GM12878 (cell line): ENCODE measurements around the gene TIMM10. TPM values are rescaled to one million over a fixed set of nuclear protein-coding genes. Genes with fewer than 3 reads are reported as not detected.

ENCODE experiments used
- BACH1 ChIP-seq: fragments of 450-650 bp; IDR thresholded peaks from 2 replicates; pipeline ENCODE4 v1.6.1; 2017; ENCODE audit warnings: mild to moderate bottlenecking, borderline replicate concordance
- BRCA1 ChIP-seq: IDR thresholded peaks from 2 replicates; pipeline ENCODE4 v1.6.1; 2011; ENCODE audit warnings: low read depth, low read length, improper control_type of control experiment
- CHD1 ChIP-seq: IDR thresholded peaks from 2 replicates; pipeline ENCODE4 v1.6.1; 2012; ENCODE audit warnings: low read depth, low read length, improper control_type of control experiment
- CHD4 ChIP-seq: fragments of 200-600 bp; sonication (generic); IDR thresholded peaks from 2 replicates; pipeline ENCODE4 v1.6.1; 2016; ENCODE audit warnings: mild to moderate bottlenecking
- EED ChIP-seq: sonication (generic); IDR thresholded peaks from 2 replicates; pipeline ENCODE4 v1.6.1; 2016; ENCODE audit warnings: antibody characterized with exemption, low read depth
- ESRRA ChIP-seq: IDR thresholded peaks from 2 replicates; pipeline ENCODE4 v1.6.1; 2012; ENCODE audit warnings: mild to moderate bottlenecking, low read length, improper control_type of control experiment
- IKZF1 ChIP-seq: fragments of 450-650 bp; conservative IDR thresholded peaks from 2 replicates; pipeline ENCODE4 v1.6.1; 2017; ENCODE audit warnings: antibody characterized with exemption, mild to moderate bottlenecking
- KAT2A ChIP-seq: conservative IDR thresholded peaks from 2 replicates; pipeline ENCODE4 v1.6.1; 2011; ENCODE audit warnings: low read depth, low read length; ENCODE audit not compliant: control insufficient read depth
- MEF2A ChIP-seq: IDR thresholded peaks from 2 replicates; pipeline ENCODE4 v1.6.1; 2011; ENCODE audit warnings: low read depth, mild to moderate bottlenecking, low read length, moderate library complexity; ENCODE audit not compliant: insufficient read depth
- MEF2B ChIP-seq: fragments of 450-650 bp; IDR thresholded peaks from 2 replicates; pipeline ENCODE4 v1.6.1; 2018; ENCODE audit warnings: mild to moderate bottlenecking, moderate library complexity; ENCODE audit not compliant: partially characterized antibody, poor library complexity, severe bottlenecking
- NR2C2 ChIP-seq: IDR thresholded peaks from 2 replicates; pipeline ENCODE4 v1.6.1; 2011; ENCODE audit warnings: borderline replicate concordance, low read depth; ENCODE audit not compliant: control insufficient read depth, insufficient read length
- PAX5 ChIP-seq: IDR thresholded peaks from 2 replicates; pipeline ENCODE4 v1.6.1; 2011; ENCODE audit warnings: low read depth, low read length, borderline replicate concordance
- PAX8 ChIP-seq: fragments of 450-650 bp; IDR thresholded peaks from 2 replicates; pipeline ENCODE4 v1.6.1; 2017; ENCODE audit warnings: mild to moderate bottlenecking, moderate library complexity
- POU2F2 ChIP-seq: IDR thresholded peaks from 3 replicates; pipeline ENCODE4 v1.6.1; 2011; ENCODE audit warnings: low read depth, mild to moderate bottlenecking, low read length, borderline replicate concordance
- RAD21 ChIP-seq: IDR thresholded peaks from 2 replicates; pipeline ENCODE4 v1.6.1; 2011; ENCODE audit warnings: mild to moderate bottlenecking, low read depth, low read length, moderate library complexity; ENCODE audit not compliant: insufficient read depth
- SIX5 ChIP-seq: IDR thresholded peaks from 2 replicates; pipeline ENCODE4 v1.6.1; 2011; ENCODE audit warnings: mild to moderate bottlenecking, low read depth, low read length, moderate library complexity; ENCODE audit not compliant: severe bottlenecking
- SMAD5 ChIP-seq: IDR thresholded peaks from 2 replicates; pipeline ENCODE4 v1.6.1; 2016; ENCODE audit warnings: antibody characterized with exemption, low read depth
- SREBF2 ChIP-seq: IDR thresholded peaks from 2 replicates; pipeline ENCODE4 v1.6.1; 2012; ENCODE audit warnings: mild to moderate bottlenecking, low read length
- ZBED1 ChIP-seq: IDR thresholded peaks from 2 replicates; pipeline ENCODE4 v1.6.1; 2016; ENCODE audit warnings: borderline replicate concordance
- ZNF24 ChIP-seq: fragments of 450-650 bp; IDR thresholded peaks from 2 replicates; pipeline ENCODE4 v1.6.1; 2017; ENCODE audit warnings: antibody characterized with exemption, mild to moderate bottlenecking
- ZNF384 ChIP-seq: IDR thresholded peaks from 2 replicates; pipeline ENCODE4 v1.6.1; 2012; ENCODE audit warnings: low read depth, mild to moderate bottlenecking, low read length, improper control_type of control experiment, borderline replicate concordance
- polyA plus RNA-seq, 11 experiments: library from polyadenylated mRNA; depleted of rRNA in 4 of 11; unstranded in 6 of 11; stranded (reverse) in 5 of 11; fragments of >200 nt; fragmentation: Nextera tagmentation in 4 of 11; fragmentation: Illumina TruSeq in 1 of 11; extraction: Ambion mirVana in 4 of 11; extraction: Trizol in 1 of 11; gene quantifications; 1 replicate in 1 of 11; 2 replicates in 10 of 11; pipeline versions ENCODE4 v1.2.1 to v1.2.3, GENCODE V29; 2011 to 2016; ENCODE audit warnings: inconsistent platforms in 2 of 11, missing spikeins in 2 of 11, low read depth in 1 of 11
- total RNA-seq, 4 experiments: library from RNA; depleted of rRNA in 3 of 4; stranded (reverse); fragments of >200 nt in 3 of 4; fragmentation: Illumina TruSeq in 1 of 4; extraction: Trizol in 1 of 4; gene quantifications; 2 replicates each; pipeline versions ENCODE4 v1.2.1 to v1.2.3, GENCODE V29; 2013 to 2021
- TF ChIP-seq, protein P1 (sequence below): IDR thresholded peaks from 2 replicates; pipeline ENCODE4 v1.6.1; 2012; ENCODE audit warnings: low read length, inconsistent platforms
- TF ChIP-seq, protein P2 (sequence below): fragments of 450-650 bp; IDR thresholded peaks from 2 replicates; pipeline ENCODE4 v1.6.1; 2016; ENCODE audit warnings: mild to moderate bottlenecking, moderate library complexity, borderline replicate concordance
- TF ChIP-seq, protein P3 (sequence below): fragments of 450-650 bp; IDR thresholded peaks from 2 replicates; pipeline ENCODE4 v1.6.1; 2014; ENCODE audit warnings: mild to moderate bottlenecking

Gene TIMM10
- total and polyA plus RNA-seq, 10 of the 15 experiments (the other 5 are each of a cell fraction or from before 2014, with no cell fraction given), result 148 to 898 (median 206) TPM

DNA sequence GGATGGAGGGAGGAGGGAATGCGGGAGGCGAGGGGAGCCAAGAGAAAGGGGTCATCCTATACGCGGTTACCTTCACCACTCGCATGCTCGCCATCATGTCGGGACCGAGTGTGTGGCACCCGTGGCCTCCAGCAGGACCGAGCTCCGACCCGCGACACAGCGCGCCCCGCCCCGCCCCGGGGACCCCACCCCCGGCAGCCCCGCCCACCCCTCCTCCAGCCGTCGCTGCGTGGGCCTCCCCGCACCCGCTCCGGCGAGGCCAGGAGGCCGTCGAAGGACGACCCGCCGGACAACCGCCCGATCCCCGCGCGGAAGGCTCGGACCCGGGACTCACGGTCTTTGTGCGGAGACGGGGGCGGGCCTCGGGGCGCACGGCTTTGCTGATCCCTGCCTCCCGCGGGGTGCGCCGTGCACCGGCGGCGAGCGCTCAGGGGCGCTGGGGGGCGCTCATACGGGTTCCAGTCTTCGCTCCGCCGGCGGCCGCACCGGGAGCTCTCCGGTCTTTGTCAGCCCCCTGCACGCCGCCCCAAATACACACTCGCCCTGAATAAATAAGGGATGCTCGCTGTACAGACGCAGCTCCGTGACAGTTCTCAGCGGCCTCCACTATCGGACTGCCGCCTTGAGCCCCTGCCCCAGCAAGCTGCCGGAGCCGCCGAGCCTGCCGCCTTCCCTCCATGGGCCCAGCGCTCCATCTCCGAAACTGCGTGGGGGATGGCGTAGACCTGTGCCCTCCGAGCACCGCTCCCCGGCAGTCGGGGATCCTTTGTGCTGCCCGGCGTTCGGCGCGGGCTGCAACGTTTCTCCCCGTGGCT is 37.2 kb upstream of the TIMM10 start, which contains the start of gene UBE2L6 (continued):
- TF ChIP-seq, protein P1, sequence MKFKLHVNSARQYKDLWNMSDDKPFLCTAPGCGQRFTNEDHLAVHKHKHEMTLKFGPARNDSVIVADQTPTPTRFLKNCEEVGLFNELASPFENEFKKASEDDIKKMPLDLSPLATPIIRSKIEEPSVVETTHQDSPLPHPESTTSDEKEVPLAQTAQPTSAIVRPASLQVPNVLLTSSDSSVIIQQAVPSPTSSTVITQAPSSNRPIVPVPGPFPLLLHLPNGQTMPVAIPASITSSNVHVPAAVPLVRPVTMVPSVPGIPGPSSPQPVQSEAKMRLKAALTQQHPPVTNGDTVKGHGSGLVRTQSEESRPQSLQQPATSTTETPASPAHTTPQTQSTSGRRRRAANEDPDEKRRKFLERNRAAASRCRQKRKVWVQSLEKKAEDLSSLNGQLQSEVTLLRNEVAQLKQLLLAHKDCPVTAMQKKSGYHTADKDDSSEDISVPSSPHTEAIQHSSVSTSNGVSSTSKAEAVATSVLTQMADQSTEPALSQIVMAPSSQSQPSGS, result no peak
- TF ChIP-seq, protein P2, sequence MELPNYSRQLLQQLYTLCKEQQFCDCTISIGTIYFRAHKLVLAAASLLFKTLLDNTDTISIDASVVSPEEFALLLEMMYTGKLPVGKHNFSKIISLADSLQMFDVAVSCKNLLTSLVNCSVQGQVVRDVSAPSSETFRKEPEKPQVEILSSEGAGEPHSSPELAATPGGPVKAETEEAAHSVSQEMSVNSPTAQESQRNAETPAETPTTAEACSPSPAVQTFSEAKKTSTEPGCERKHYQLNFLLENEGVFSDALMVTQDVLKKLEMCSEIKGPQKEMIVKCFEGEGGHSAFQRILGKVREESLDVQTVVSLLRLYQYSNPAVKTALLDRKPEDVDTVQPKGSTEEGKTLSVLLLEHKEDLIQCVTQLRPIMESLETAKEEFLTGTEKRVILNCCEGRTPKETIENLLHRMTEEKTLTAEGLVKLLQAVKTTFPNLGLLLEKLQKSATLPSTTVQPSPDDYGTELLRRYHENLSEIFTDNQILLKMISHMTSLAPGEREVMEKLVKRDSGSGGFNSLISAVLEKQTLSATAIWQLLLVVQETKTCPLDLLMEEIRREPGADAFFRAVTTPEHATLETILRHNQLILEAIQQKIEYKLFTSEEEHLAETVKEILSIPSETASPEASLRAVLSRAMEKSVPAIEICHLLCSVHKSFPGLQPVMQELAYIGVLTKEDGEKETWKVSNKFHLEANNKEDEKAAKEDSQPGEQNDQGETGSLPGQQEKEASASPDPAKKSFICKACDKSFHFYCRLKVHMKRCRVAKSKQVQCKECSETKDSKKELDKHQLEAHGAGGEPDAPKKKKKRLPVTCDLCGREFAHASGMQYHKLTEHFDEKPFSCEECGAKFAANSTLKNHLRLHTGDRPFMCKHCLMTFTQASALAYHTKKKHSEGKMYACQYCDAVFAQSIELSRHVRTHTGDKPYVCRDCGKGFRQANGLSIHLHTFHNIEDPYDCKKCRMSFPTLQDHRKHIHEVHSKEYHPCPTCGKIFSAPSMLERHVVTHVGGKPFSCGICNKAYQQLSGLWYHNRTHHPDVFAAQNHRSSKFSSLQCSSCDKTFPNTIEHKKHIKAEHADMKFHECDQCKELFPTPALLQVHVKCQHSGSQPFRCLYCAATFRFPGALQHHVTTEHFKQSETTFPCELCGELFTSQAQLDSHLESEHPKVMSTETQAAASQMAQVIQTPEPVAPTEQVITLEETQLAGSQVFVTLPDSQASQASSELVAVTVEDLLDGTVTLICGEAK, result no peak
- TF ChIP-seq KAT2A (no peak), SREBF2 (no peak), EED (no peak), ZNF384 (no peak), SIX5 (no peak), IKZF1 (peak; percentile 71), ESRRA (no peak), PAX8 (no peak), MEF2A (no peak), SMAD5 (no peak), ZNF24 (no peak), CHD4 (no peak), POU2F2 (peak; percentile 17; the same call in 1 of the 3 replicates), RAD21 (no peak), BACH1 (no peak), MEF2B (no peak), BRCA1 (no peak), PAX5 (no peak), CHD1 (no peak), ZBED1 (no peak), NR2C2 (no peak)
- TF ChIP-seq, protein P3, sequence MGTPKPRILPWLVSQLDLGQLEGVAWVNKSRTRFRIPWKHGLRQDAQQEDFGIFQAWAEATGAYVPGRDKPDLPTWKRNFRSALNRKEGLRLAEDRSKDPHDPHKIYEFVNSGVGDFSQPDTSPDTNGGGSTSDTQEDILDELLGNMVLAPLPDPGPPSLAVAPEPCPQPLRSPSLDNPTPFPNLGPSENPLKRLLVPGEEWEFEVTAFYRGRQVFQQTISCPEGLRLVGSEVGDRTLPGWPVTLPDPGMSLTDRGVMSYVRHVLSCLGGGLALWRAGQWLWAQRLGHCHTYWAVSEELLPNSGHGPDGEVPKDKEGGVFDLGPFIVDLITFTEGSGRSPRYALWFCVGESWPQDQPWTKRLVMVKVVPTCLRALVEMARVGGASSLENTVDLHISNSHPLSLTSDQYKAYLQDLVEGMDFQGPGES, result no peak
